Activated T-cell treated with anti-CD3 and anti-CD28 coated beads, Interleukin-2, amount 50 U/mL, for 24 hours (primary cell): ENCODE results near the gene CCNI2.

Experiments
- DNase-seq: peaks from one replicate; pipeline ENCODE4 v3.0.0-alpha.2; 2020
- H3K27ac Mint-ChIP-seq: 2 replicates; pipeline ENCODE4 v1.8.0; 2020; ENCODE audit warnings: mild to moderate bottlenecking, mixed read lengths
- H3K27me3 Mint-ChIP-seq: 2 replicates; pipeline ENCODE4 v1.8.0; 2020; ENCODE audit warnings: mixed read lengths
- H3K36me3 Mint-ChIP-seq: 2 replicates; pipeline ENCODE4 v1.8.0; 2020; ENCODE audit warnings: low read depth, mixed read lengths
- H3K4me1 Mint-ChIP-seq: 2 replicates; pipeline ENCODE4 v1.8.0; 2020; ENCODE audit warnings: low read depth, mixed read lengths
- H3K4me3 Mint-ChIP-seq: 2 replicates; pipeline ENCODE4 v1.8.0; 2020; ENCODE audit warnings: mild to moderate bottlenecking, moderate library complexity, mixed read lengths
- H3K9me3 Mint-ChIP-seq: 2 replicates; pipeline ENCODE4 v1.8.0; 2020; ENCODE audit warnings: mixed read lengths

The CCNI2 gene

DNA sequence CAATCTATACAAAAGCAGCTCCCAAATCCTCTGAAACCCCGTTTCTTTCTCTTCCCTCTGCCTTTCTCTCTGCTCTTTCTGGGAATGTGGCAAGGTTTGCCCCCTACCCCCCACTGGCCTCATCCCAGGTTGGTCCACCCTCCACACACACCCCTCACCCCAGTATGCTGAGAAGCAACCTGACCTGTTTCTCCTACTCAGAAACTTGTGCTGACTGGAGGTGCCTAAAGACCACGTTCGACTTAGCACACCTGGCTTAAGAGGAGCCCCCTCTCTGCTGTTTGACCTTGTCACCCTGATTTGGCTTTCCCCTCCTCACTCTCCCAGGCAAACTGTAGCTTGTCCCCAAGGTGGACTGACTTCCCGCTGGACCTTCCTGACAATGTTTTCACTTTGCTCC lies 30.9 kb downstream of the CCNI2 start:
- Mint-ChIP-seq H3K9me3 (no peaks in the 10 kb centered on the region), H3K4me3 (peak overlapping the region; percentile 69), H3K27me3 (peaks cover 35% of the 10 kb centered on the region), H3K4me1 (peaks cover 10% of the 10 kb centered on the region), H3K27ac (peak overlapping the region; percentile 50), H3K36me3 (no peaks in the 10 kb centered on the region)
- no peak for DNase-seq

DNA sequence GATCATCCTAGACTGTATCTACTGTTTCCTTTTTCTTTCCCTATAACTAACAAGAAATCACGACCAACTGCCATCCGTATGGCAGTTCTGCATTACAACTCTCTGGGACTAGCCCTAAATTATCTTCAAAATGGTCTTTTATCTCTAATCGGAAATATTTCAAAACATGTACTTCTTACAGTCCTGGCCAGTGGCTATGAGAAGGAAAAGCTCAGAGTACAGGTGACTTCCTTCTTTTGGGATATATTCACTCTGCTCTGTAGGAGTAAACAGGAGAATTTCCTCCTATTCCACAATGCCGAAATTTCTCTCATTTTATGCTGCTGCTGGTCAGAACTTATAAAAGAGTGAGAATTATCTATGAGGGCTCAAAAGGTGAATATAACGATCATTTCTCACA lies 31.6 kb downstream of the CCNI2 start:
- Mint-ChIP-seq H3K27ac (no peak overlapping the region), H3K9me3 (no peaks in the 10 kb centered on the region), H3K27me3 (peaks cover 39% of the 10 kb centered on the region), H3K4me3 (no peak overlapping the region), H3K4me1 (peaks cover 10% of the 10 kb centered on the region), H3K36me3 (no peaks in the 10 kb centered on the region)
- no peak for DNase-seq

DNA sequence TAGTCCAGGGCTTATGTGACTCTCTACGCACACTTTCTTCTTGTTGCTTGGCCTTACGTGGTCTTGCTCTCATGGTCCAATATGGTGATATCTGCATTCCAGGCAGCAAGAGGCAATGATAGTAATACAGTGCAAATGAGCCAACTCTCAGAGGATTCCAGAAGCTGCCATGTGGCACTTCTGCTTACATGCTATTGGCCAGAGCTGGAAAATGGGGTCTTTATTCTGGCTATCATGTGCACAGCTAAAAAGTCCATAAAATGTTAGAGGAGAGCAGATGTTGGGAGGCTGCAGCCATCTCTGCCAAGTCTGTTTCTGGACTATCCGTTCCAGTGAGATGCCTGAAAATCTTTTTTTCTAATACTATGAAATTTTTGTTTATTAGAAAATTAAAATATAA lies 32.7 kb downstream of the CCNI2 start:
- Mint-ChIP-seq H3K27me3 (peaks cover 40% of the 10 kb centered on the region), H3K36me3 (no peaks in the 10 kb centered on the region), H3K4me1 (peaks cover 10% of the 10 kb centered on the region), H3K27ac (no peak overlapping the region), H3K9me3 (no peaks in the 10 kb centered on the region), H3K4me3 (no peak overlapping the region)
- no peak for DNase-seq

DNA sequence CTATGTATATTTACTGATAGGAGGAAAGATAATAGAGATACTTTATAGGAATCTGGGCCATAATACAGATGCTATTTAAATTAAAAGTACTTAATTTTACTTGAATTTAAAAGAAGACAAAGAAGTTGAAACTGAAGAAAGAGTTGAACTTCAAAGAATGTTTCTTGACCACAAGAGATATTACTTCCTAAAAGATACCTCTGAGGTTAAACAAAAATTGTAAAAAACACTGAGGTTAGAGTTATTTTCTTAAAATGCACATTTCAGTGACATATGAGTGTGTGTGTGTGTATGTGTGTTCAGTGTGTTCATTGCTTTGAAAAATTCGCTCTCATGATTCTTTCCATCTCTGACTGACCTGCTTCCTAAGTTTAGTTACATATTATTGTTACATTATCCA lies 33.4 kb downstream of the CCNI2 start:
- no peaks in the 10 kb centered on the region for H3K36me3 Mint-ChIP-seq
- peaks cover 43% of the 10 kb centered on the region for H3K27me3 Mint-ChIP-seq
- no peak overlapping the region for H3K4me3 Mint-ChIP-seq
- H3K27ac Mint-ChIP-seq: no peak overlapping the region
- H3K4me1 Mint-ChIP-seq: peaks cover 10% of the 10 kb centered on the region
- H3K9me3 Mint-ChIP-seq: no peaks in the 10 kb centered on the region
- no peak for DNase-seq

DNA sequence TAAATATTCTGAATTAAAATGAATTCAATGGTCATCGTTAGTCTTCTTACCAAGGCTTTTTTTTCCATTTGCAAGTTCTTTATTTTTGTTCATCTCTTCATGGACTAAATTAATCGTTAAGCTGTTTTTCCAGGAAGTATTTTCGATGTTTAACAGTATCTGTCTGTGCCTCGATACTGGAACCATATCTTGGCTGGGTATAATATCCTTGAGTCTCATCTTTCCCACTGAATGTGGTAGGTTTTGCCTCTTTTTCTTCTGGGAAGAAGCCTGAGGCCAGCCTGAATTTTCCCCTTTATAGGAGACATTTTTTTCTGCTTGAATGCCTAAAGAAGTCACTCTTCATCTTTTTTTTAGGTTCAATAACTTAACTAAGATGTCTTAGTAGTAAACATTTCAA lies 33.8 kb downstream of the CCNI2 start:
- Mint-ChIP-seq H3K27me3 (peaks cover 43% of the 10 kb centered on the region), H3K9me3 (no peaks in the 10 kb centered on the region)

DNA sequence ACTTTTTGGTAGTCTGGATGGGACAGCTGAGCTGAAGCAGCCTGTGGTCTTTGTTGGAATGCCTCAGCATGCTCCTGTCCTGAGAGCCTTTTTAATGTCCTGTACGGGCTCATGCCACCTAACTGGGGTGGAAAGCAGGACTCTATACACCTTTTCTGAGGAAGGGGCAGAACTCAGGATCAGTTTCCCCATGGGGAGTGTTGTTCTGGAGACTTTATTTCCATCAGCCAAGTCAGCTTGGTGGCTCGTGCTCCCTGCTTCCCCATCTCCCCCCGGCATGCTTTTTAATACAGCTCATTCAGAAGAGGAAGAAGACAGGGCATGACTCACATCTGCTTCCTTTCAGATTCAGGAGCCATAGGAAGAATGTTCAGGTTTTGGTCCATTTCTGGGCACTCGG lies 34.9 kb downstream of the CCNI2 start:
- no peak for DNase-seq
- Mint-ChIP-seq H3K27me3 (peaks cover 46% of the 10 kb centered on the region), H3K27ac (no peak overlapping the region), H3K4me3 (no peak overlapping the region), H3K9me3 (no peaks in the 10 kb centered on the region), H3K36me3 (no peaks in the 10 kb centered on the region), H3K4me1 (peaks cover 6% of the 10 kb centered on the region)

More for the DNA sequence above, 33.8 kb downstream of the CCNI2 start:
- no peak overlapping the region for H3K4me3 Mint-ChIP-seq
- H3K27ac Mint-ChIP-seq: no peak overlapping the region
- DNase-seq: no peak
- peaks cover 9% of the 10 kb centered on the region for H3K4me1 Mint-ChIP-seq
- no peaks in the 10 kb centered on the region for H3K36me3 Mint-ChIP-seq

DNA sequence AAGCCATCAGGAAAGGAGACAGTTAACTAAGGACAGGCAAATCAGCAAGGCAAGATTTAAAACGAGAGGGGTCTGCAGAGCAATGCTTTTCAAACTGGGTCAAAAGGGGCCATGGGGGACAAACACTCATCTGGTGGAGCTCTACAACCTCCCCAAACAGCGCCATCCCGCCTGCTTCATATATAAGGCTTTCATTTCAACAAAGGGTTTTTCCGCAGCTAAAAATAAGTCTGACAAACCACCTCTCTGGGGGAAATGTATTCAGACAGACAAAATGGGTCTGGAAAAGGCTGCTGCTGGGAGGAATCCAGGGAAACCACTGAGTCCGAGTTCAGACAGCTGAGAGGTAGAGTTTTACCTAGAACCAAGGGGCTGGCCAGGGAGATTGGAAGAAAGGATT lies 38.1 kb downstream of the CCNI2 start:
- Mint-ChIP-seq H3K4me3 (no peak overlapping the region), H3K27ac (no peak overlapping the region), H3K27me3 (peaks cover 25% of the 10 kb centered on the region), H3K4me1 (no peaks in the 10 kb centered on the region), H3K9me3 (no peaks in the 10 kb centered on the region), H3K36me3 (no peaks in the 10 kb centered on the region)
- no peak for DNase-seq

DNA sequence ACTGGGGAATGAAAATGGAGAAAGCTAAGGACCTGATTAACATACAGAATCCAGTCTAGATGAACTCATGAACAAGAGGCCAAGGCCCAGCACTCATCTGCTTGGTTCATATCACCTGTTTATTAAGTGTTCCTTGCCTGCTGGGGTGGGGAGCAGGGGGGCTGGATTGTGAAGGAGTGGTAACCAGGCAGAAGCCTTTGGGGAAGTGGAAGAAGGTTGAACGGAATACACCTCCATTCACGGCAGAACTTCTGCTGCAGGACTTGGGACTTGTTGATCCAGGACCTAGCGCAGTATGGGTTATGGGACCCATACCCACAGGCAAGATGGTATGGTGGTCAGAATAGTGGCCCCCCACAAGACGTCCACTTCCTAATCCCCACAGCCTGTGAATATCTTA lies 38.6 kb downstream of the CCNI2 start:
- no peaks in the 10 kb centered on the region for H3K9me3 Mint-ChIP-seq
- H3K27me3 Mint-ChIP-seq: peaks cover 25% of the 10 kb centered on the region
- H3K27ac Mint-ChIP-seq: no peak overlapping the region
- H3K4me1 Mint-ChIP-seq: no peaks in the 10 kb centered on the region
- no peak for DNase-seq
- no peaks in the 10 kb centered on the region for H3K36me3 Mint-ChIP-seq
- H3K4me3 Mint-ChIP-seq: no peak overlapping the region

DNA sequence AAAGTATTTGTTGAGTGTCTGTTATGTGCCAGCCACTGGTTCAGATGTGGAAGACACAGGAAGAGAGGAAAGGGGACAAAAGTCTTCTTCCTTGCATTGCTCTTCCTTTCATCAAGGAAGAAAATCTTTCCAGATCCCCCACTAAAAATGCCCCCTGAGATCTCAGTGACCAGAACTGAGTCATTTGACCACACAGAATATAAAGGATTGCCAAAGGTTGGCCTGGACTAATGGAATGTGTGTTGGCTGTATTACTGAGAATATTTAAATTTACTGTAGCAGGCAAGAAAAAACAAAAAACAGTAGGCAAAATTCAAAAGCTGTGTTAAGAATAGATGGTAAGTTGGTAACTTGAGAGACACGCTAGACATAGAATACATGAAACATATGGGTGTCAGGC lies 39.9 kb downstream of the CCNI2 start:
- Mint-ChIP-seq H3K27me3 (peaks cover 19% of the 10 kb centered on the region), H3K9me3 (no peaks in the 10 kb centered on the region), H3K4me3 (no peak overlapping the region), H3K4me1 (no peaks in the 10 kb centered on the region), H3K36me3 (no peaks in the 10 kb centered on the region), H3K27ac (no peak overlapping the region)
- DNase-seq: no peak

DNA sequence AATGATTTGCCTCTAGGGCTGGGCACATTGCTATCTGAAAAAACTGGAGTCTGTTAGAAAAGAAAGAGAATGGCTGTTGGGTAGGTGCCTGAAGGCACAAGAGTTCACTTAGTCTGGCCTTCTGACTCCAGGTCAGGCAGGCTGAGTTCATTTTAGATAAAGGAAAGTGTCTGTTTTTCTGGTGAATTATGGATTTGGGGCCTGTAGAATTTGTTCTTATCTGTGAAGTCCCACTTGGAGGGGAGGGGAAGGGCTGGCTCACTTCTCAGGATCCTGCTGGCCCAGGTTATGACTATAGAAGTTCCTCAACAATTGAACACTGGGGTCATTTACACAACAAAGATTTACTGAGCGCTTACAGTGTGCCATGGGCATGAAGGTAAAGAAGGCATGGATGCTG lies 41.3 kb downstream of the CCNI2 start:
- Mint-ChIP-seq H3K4me1 (no peaks in the 10 kb centered on the region), H3K4me3 (no peak overlapping the region), H3K9me3 (no peaks in the 10 kb centered on the region), H3K27me3 (peaks cover 12% of the 10 kb centered on the region), H3K27ac (no peak overlapping the region), H3K36me3 (no peaks in the 10 kb centered on the region)
- no peak for DNase-seq

DNA sequence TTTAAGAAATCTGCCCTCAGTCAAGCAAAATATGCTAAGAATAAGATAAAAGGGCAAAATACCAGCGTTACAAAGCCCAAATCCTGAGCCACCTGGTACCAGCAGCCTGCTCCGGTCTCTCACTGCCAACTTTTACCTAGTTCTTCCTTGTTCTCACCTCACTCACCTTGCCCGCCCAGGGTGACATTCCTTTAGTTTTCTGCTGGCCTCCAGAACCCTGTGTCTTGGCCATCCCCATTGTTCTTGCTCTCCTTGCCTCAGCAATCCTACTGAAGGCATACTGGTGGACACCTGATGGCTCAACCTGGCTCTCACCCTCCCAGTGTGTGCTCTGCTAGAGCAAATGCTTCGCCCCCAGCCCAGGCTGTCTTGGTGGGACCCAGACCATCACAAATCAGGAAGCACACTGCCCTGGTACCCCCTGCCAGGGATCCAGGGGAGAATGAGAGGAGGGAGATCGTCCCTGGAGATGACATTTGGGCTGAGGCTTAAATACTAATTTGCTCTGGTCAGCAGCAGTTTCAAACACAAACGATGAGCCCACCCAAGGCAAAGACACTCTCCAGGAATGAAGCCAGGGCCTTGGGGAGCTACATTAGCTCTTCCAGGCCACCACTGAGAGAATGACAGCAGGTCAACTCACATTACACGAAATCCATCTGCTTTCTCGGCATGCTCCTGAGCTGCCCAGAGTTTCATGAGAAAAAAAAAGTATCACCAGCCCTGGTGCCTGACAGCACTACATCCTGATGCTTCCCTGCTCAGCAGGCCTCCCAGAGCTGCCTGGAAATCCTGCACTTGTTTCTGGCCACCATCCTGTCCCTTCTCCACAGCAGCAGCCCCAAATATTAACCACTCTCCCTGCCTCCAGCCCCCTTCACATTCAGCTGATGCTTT lies 42.0 kb downstream of the CCNI2 start:
- H3K4me1 Mint-ChIP-seq: no peaks in the 10 kb centered on the region
- H3K27me3 Mint-ChIP-seq: peaks cover 11% of the 10 kb centered on the region
- H3K4me3 Mint-ChIP-seq: no peak overlapping the region
- H3K9me3 Mint-ChIP-seq: no peaks in the 10 kb centered on the region
- DNase-seq: no peak
- H3K36me3 Mint-ChIP-seq: no peaks in the 10 kb centered on the region
- H3K27ac Mint-ChIP-seq: no peak overlapping the region

DNA sequence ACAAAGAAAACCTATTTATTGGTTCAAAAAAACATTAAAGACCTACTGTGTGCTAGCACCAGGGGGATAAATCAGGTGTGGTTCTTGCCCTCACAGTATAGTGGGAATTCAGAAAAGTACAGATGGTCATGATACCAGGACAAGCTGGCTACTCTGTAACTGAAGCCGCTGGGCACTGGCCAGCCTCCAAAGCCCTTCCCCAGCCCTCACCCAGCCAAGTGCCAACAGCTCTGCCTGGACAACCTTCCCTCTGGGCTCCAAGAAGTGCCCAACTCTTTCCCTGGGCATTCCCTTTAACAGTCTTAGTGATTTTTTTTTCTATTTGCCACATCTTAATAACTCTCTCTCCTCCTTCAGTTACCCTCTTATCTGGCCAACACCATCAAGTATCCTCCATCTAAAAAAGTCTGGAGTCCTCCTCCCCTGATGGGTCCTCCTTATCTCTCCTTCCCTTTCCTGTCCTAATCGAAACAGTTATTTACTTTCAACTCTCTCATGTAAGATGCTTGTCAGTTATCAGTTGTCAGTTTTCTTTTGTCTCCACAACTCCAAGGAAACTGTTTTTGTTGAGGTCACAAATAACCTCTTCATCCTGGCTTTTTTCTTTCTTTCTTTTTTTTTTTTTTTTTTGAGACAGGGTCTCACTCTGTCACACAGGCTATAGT lies 43.1 kb downstream of the CCNI2 start:
- no peaks in the 10 kb centered on the region for H3K36me3 Mint-ChIP-seq
- H3K9me3 Mint-ChIP-seq: no peaks in the 10 kb centered on the region
- H3K27me3 Mint-ChIP-seq: peaks cover 7% of the 10 kb centered on the region
- no peaks in the 10 kb centered on the region for H3K4me1 Mint-ChIP-seq
- no peak for DNase-seq
- no peak overlapping the region for H3K27ac Mint-ChIP-seq
- H3K4me3 Mint-ChIP-seq: no peak overlapping the region

DNA sequence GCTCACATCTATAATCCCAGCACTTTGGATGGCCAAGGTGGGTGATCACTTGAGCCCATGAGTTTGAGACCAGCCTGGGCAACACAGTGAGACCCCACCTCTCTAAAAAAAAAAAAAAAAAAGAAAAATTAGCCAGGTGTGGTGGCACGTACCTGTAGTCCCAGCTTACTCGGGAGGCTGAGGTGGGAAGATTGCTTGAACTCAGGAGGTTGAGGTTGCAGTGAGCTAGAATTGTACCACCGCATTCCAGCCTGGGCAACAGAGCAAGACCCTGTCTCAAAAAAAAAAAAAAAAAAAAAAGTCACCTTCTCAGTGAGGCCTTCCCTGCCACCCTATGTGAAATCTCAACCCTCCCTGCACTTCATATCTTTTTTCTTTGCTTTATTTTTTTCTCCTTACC lies 43.8 kb downstream of the CCNI2 start:
- H3K9me3 Mint-ChIP-seq: no peaks in the 10 kb centered on the region
- DNase-seq: no peak
- H3K4me3 Mint-ChIP-seq: no peak overlapping the region
- H3K36me3 Mint-ChIP-seq: no peaks in the 10 kb centered on the region
- H3K27ac Mint-ChIP-seq: no peak overlapping the region
- no peaks in the 10 kb centered on the region for H3K4me1 Mint-ChIP-seq
- peaks cover 7% of the 10 kb centered on the region for H3K27me3 Mint-ChIP-seq

DNA sequence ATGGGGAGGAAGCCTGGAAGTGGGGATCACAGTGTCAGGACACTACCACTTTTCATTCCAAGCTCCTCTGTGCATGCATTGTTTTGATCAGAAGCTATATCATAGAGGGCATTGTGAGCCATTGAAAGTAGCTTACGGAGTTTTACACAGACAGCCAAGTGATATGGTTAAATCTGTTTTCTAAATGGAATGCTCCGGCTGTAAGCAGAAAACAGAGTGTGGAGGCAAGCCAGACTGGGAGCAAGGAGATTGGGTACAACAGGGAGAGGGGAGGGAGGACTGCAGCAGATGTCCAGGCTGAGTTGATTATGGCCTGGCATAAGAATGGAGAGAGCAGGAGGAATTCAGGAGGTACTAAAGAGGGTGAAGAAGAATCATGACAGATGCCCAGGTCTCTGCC lies 50.4 kb downstream of the CCNI2 start:
- Mint-ChIP-seq H3K36me3 (no peaks in the 10 kb centered on the region), H3K4me3 (no peak overlapping the region), H3K4me1 (no peaks in the 10 kb centered on the region), H3K27ac (no peak overlapping the region), H3K9me3 (no peaks in the 10 kb centered on the region), H3K27me3 (peaks cover 31% of the 10 kb centered on the region)
- no peak for DNase-seq

DNA sequence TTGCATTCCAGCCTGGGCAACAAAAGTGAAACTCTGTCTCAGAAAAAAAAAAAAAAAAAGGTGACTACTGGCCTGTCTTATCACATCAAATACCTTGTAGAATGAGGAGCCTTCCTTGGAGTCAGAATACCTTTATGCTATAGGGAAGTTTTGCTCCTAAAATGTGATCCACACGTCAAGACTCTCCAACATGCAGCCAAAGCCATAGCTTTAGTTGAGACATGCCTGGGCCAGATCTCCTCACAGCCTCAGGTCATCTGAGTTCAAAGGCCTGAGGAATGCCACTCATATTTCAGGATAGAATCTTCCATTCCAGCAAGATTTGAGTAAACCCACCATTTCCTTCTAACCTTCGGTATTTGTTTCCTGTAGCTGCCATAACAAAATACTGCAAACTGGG lies 52.2 kb downstream of the CCNI2 start:
- Mint-ChIP-seq H3K4me3 (no peak overlapping the region), H3K4me1 (no peaks in the 10 kb centered on the region), H3K27ac (no peak overlapping the region), H3K27me3 (peaks cover 47% of the 10 kb centered on the region), H3K36me3 (no peaks in the 10 kb centered on the region), H3K9me3 (no peaks in the 10 kb centered on the region)
- no peak for DNase-seq
